Mucosa of descending colon (tissue), 3 donors: ENCODE data around the gene FBH1. TPM values are rescaled to one million over a fixed set of nuclear protein-coding genes. Genes with fewer than 3 reads are reported as not detected.

Source experiments
- ATAC-seq: fragments of 200-7000 bp; cut with Tn5 transposase; one replicate; pipeline ENCODE4 v1.9.1; 2020; ENCODE audit warnings: mild to moderate bottlenecking, moderate library complexity
- DNase-seq, 3 donors: peaks; one replicate each; pipeline ENCODE4 v3.0.0-alpha.2; 2020
- H3K36me3 ChIP-seq: fragments of 200-600 bp; one replicate; pipeline ENCODE4 v1.8.0; 2021; ENCODE audit warnings: low read depth, mild to moderate bottlenecking
- H3K4me1 ChIP-seq: fragments of 200-600 bp; one replicate; pipeline ENCODE4 v1.8.0; 2021; ENCODE audit warnings: low read depth, mild to moderate bottlenecking
- H3K4me3 ChIP-seq: fragments of 200-600 bp; one replicate; pipeline ENCODE4 v1.8.0; 2021; ENCODE audit warnings: mild to moderate bottlenecking
- H3K9me3 ChIP-seq: fragments of 200-600 bp; one replicate; pipeline ENCODE4 v1.8.0; 2021; ENCODE audit warnings: mild to moderate bottlenecking
- CTCF ChIP-seq: fragments of 200-600 bp; IDR thresholded peaks from one replicate; pipeline ENCODE4 v1.8.0; 2022; ENCODE audit warnings: antibody characterized with exemption, mild to moderate bottlenecking
- intact Hi-C, 2 donors: fragments of 100-400 bp; cut with DNase I in 1 of 2; cut with micrococcal nuclease in 1 of 2; formaldehyde crosslinking; loops; one replicate each; pipeline versions ENCODE4 v1.11.0 to v1.11.1; 2022; cut with DNase I, micrococcal nuclease
- total RNA-seq, 3 donors: library from RNA; stranded (reverse); fragmentation: NEBNext Ultra II Directional in 2 of 3; extraction: Animal tissue kit (Norgen Biotek cat#: 25700) in 2 of 3; gene quantifications; one replicate each; pipeline versions ENCODE4 v1.2.1 to v1.2.4, GENCODE V29; 2021 to 2023
- donor health status: DM: no; HTN: no; CAD: no; lungs with moderate emphysema.
- donor health status: DM: no; HTN: no; CAD: no.
- donor health status: DM: no; HTN: yes; CAD: no.

FBH1 gene
- total RNA-seq, 3 donors from 2014 or later: 74.1 to 109 (median 100) TPM

GRCh38 chr10:5973069-5973468, 83.0 kb downstream of the FBH1 start:
- Histone ChIP-seq H3K9me3 (no peaks in the 10 kb centered on the region), H3K36me3 (no peaks in the 10 kb centered on the region), H3K4me3 (no peak overlapping the region), H3K4me1 (peaks cover 34% of the 10 kb centered on the region)
- DNase-seq: no peak
- intact Hi-C loops: no loop called here
- no peak for TF ChIP-seq CTCF
- ATAC-seq: no peak

GRCh38 chr10:5975641-5976473, 85.8 kb downstream of the FBH1 start:
- peaks cover 34% of the 10 kb centered on the region for H3K4me1 ChIP-seq
- intact Hi-C loops: no loop called here
- no peaks in the 10 kb centered on the region for H3K9me3 ChIP-seq
- H3K4me3 ChIP-seq: peak overlapping the region; percentile 87
- DNase-seq (peak in 2 of 3 donors; percentile 63 to 66), ATAC-seq (peak; percentile 35)
- no peaks in the 10 kb centered on the region for H3K36me3 ChIP-seq
- TF ChIP-seq CTCF: no peak

- Histone ChIP-seq H3K9me3 (no peaks in the 10 kb centered on the region), H3K36me3 (no peaks in the 10 kb centered on the region), H3K4me1 (peaks cover 29% of the 10 kb centered on the region), H3K4me3 (peak overlapping the region; percentile 87)
- no peak for TF ChIP-seq CTCF
- ATAC-seq (peak; percentile 45), DNase-seq (peak; percentile 74 to 82 (median 80))
- intact Hi-C loops: no loop called here
These were observed 86.7 kb downstream of the FBH1 start for GRCh38 chr10:5976512-5977470.

- peak within 1 kb of the TSS; percentile 87 for H3K4me3 ChIP-seq
- no peaks in the 10 kb centered on the region for H3K9me3 ChIP-seq
- DNase-seq (peak; percentile 87 to 94 (median 91)), ATAC-seq (peak; percentile 87)
- intact Hi-C loops: no loop called here
- TF ChIP-seq CTCF: no peak
- H3K36me3 ChIP-seq: no peaks in the 10 kb centered on the region
- peaks cover 22% of the 10 kb centered on the region for H3K4me1 ChIP-seq
These were observed 87.6 kb downstream of the FBH1 start, which contains the start of gene IL15RA for GRCh38 chr10:5977471-5978229. Gene IL15RA, minus strand, starts transcription at chr10:5977543. Its CDS starts 51 bp downstream, at chr10:5977492.

- DNase-seq: no peak
- intact Hi-C loops: no loop called here
- no peak for ATAC-seq
- H3K36me3 ChIP-seq: no peaks in the 10 kb centered on the region
- H3K9me3 ChIP-seq: no peaks in the 10 kb centered on the region
- H3K4me3 ChIP-seq: peak overlapping the region; percentile 87
- TF ChIP-seq CTCF: no peak
- H3K4me1 ChIP-seq: peaks cover 22% of the 10 kb centered on the region
These were observed 88.1 kb downstream of the FBH1 start for GRCh38 chr10:5978230-5978489.
